IMR-90 (cell line): ENCODE measurements around the gene RGMB. TPM values are rescaled to one million over a fixed set of nuclear protein-coding genes. Genes with fewer than 3 reads are reported as not detected.

Experiments used
- ATAC-seq: fragments of 200-7000 bp; cut with Tn5 transposase; 2 replicates; pipeline ENCODE4 v1.9.1; 2020; ENCODE audit warnings: low read depth, mild to moderate bottlenecking, moderate library complexity
- BruUV-seq: library from RNA; stranded (reverse); fragments of 400-500 nt; replicated peaks from 2 replicates; lab custom pipeline; 2021; lab: Mats Ljungman, UMichigan
- CTCF ChIA-PET: fragments of 300-600 bp; formaldehyde crosslinking; extraction: SDS; loops from one replicate; lab custom pipeline; 2021; ENCODE audit warnings: antibody characterized with exemption; lab: Yijun Ruan, JAX
- POLR2A ChIA-PET: fragments of 300-600 bp; sonication (Branson Sonifier 250); formaldehyde crosslinking; loops from one replicate; lab custom pipeline; 2022; ENCODE audit warnings: antibody characterized with exemption; ENCODE audit not compliant: unreplicated experiment; lab: Charles Lee
- DNase-seq: peaks from one replicate; pipeline ENCODE4 v3.0.0; 2013
- H2AFZ ChIP-seq: replicated peaks from 2 replicates; pipeline ENCODE3; 2013; ENCODE audit warnings: low read length, mild to moderate bottlenecking; ENCODE audit not compliant: poor library complexity
- H2AK5ac ChIP-seq: 2 replicates; pipeline ENCODE4 v1.6.1; 2013; ENCODE audit warnings: low read depth, low read length, inconsistent platforms
- H2AK9ac ChIP-seq: replicated peaks from 2 replicates; pipeline ENCODE3; 2013; ENCODE audit warnings: mild to moderate bottlenecking, low read depth, low read length, moderate library complexity; ENCODE audit not compliant: poor library complexity
- H2BK120ac ChIP-seq: 2 replicates; pipeline ENCODE4 v1.6.1; 2013; ENCODE audit warnings: low read depth, low read length, inconsistent platforms
- H2BK15ac ChIP-seq: 3 replicates; pipeline ENCODE4 v1.6.1; 2013; ENCODE audit warnings: low read depth, low read length, inconsistent platforms
- H2BK20ac ChIP-seq: 2 replicates; pipeline ENCODE4 v1.6.1; 2013; ENCODE audit warnings: low read depth, mild to moderate bottlenecking, inconsistent platforms, low read length, moderate library complexity
- H2BK5ac ChIP-seq: 2 replicates; pipeline ENCODE4 v1.6.1; 2013; ENCODE audit warnings: mild to moderate bottlenecking, low read depth, low read length, inconsistent platforms; ENCODE audit not compliant: poor library complexity, severe bottlenecking
- H3K14ac ChIP-seq: replicated peaks from 2 replicates; pipeline ENCODE4 v1.6.1; 2013; ENCODE audit warnings: low read depth, low read length, inconsistent platforms
- H3K18ac ChIP-seq: 2 replicates; pipeline ENCODE4 v1.6.1; 2013; ENCODE audit warnings: low read depth, low read length, control low read depth
- H3K23ac ChIP-seq: 2 replicates; pipeline ENCODE4 v1.6.1; 2013; ENCODE audit warnings: low read depth, low read length, inconsistent platforms
- H3K27ac ChIP-seq: 2 replicates; pipeline ENCODE4 v1.5.1; 2013; ENCODE audit warnings: mild to moderate bottlenecking, control low read depth, low read length; ENCODE audit not compliant: insufficient read depth
- H3K27me3 ChIP-seq: 2 replicates; pipeline ENCODE4 v1.6.1; 2013; ENCODE audit warnings: low read length; ENCODE audit not compliant: control insufficient read depth, insufficient read depth
- H3K36me3 ChIP-seq: 2 replicates; pipeline ENCODE4 v1.6.1; 2013; ENCODE audit warnings: low read length, mixed read lengths; ENCODE audit not compliant: control insufficient read depth, insufficient read depth
- H3K4ac ChIP-seq: 2 replicates; pipeline ENCODE4 v1.6.1; 2013; ENCODE audit warnings: low read depth, low read length, inconsistent platforms
- H3K4me1 ChIP-seq: 2 replicates; pipeline ENCODE4 v1.6.1; 2013; ENCODE audit warnings: low read length, mixed read lengths; ENCODE audit not compliant: control insufficient read depth, insufficient read depth
- H3K4me2 ChIP-seq: 2 replicates; pipeline ENCODE4 v1.6.1; 2013; ENCODE audit warnings: low read depth, mild to moderate bottlenecking, control low read depth, low read length, moderate library complexity
- H3K4me3 ChIP-seq: 2 replicates; pipeline ENCODE4 v1.5.1; 2013; ENCODE audit warnings: low read depth, mild to moderate bottlenecking, control low read depth, low read length, moderate library complexity; ENCODE audit not compliant: insufficient read depth
- H3K56ac ChIP-seq: 2 replicates; pipeline ENCODE4 v1.6.1; 2013; ENCODE audit warnings: low read length, inconsistent platforms; ENCODE audit not compliant: insufficient read depth; ENCODE audit errors: extremely low read depth
- H3K79me1 ChIP-seq, 2 experiments: 2 replicates each; pipeline ENCODE4 v1.6.1; 2013; ENCODE audit warnings: low read length in 2 of 2, inconsistent platforms in 1 of 2, low read depth in 1 of 2
- H3K9ac ChIP-seq: 2 replicates; pipeline ENCODE4 v1.6.1; 2013; ENCODE audit warnings: low read depth, low read length, control low read depth
- H3K9me1 ChIP-seq: 2 replicates; pipeline ENCODE4 v1.6.1; 2013; ENCODE audit warnings: low read length, inconsistent platforms; ENCODE audit not compliant: insufficient read depth
- H3K9me3 ChIP-seq: 2 replicates; pipeline ENCODE4 v1.6.1; 2013; ENCODE audit warnings: low read length; ENCODE audit not compliant: control insufficient read depth, insufficient read depth
- H4K20me1 ChIP-seq: 2 replicates; pipeline ENCODE4 v1.6.1; 2013; ENCODE audit warnings: low read length, inconsistent platforms; ENCODE audit not compliant: insufficient read depth
- H4K5ac ChIP-seq: 2 replicates; pipeline ENCODE4 v1.6.1; 2013; ENCODE audit warnings: mild to moderate bottlenecking, low read depth, low read length, control low read depth
- H4K8ac ChIP-seq, 2 experiments: 2 replicates each; pipeline ENCODE4 v1.6.1; 2013; ENCODE audit warnings: low read depth in 2 of 2, low read length in 2 of 2, control low read depth in 1 of 2, inconsistent platforms in 1 of 2
- H4K91ac ChIP-seq: 2 replicates; pipeline ENCODE4 v1.6.1; 2013; ENCODE audit warnings: low read depth, low read length, inconsistent platforms; ENCODE audit not compliant: insufficient read depth
- CTCF ChIP-seq: conservative IDR thresholded peaks from 2 replicates; pipeline ENCODE4 v1.5.1; 2012; ENCODE audit warnings: mild to moderate bottlenecking, low read depth, low read length, improper control_type of control experiment
- RAD21 ChIP-seq: IDR thresholded peaks from 2 replicates; pipeline ENCODE4 v1.6.1; 2012; ENCODE audit warnings: low read length, improper control_type of control experiment
- SMC3 ChIP-seq: fragments of 150-350 bp; IDR thresholded peaks from 2 replicates; pipeline ENCODE4 v1.6.1; 2016; ENCODE audit warnings: low read depth, mild to moderate bottlenecking, antibody characterized with exemption, low read length, moderate library complexity
- USF2 ChIP-seq: fragments of 150-350 bp; IDR thresholded peaks from 2 replicates; pipeline ENCODE4 v1.6.1; 2017; ENCODE audit warnings: mild to moderate bottlenecking, antibody characterized with exemption, low read length, low read depth
- WGBS, 2 experiments: methylation state at CpG; one replicate each; pipeline versions ENCODE4 v1.1.5 to v1.1.7; 2013; ENCODE audit warnings: missing lambda C conversion rate in 2 of 2; ENCODE audit not compliant: insufficient read length in 1 of 2; ENCODE audit errors: extremely low coverage in 2 of 2; 5-methylcytosine and 5-hydroxymethylcytosine counted together
- dilution Hi-C: fragments of 300-500 bp; cut with HindIII; formaldehyde crosslinking; loops from one replicate; pipeline ENCODE4 v1.14.3; 2018; ENCODE audit warnings: low sequenced_read_pairs; ENCODE audit not compliant: unreplicated experiment
- in situ Hi-C: fragments of 300-500 bp; cut with MboI; formaldehyde crosslinking; loops from 3 replicates; pipeline ENCODE4 v1.14.3; 2019; ENCODE audit warnings: low sequenced_read_pairs, inconsistent platforms, mixed read lengths
- intact Hi-C: fragments of 100-400 bp; cut with micrococcal nuclease; formaldehyde crosslinking; loops from 2 replicates; pipeline ENCODE4 v1.10.0; 2022
- polyA plus RNA-seq, 3 experiments: library from polyadenylated mRNA; depleted of rRNA; stranded (reverse); fragments of >200 nt; gene quantifications; 2 replicates each; pipeline ENCODE4 v1.2.3, GENCODE V29; 2012; ENCODE audit warnings: low replicate concordance in 1 of 3
- total RNA-seq: library from RNA; depleted of rRNA; stranded (reverse); fragments of >200 nt; gene quantifications from 2 replicates; pipeline ENCODE4 v1.2.3, GENCODE V29; 2012

RGMB gene
- total and polyA plus RNA-seq, 2 of the 4 experiments (the other 2 are of a cell fraction): 74.4 to 129 TPM

GRCh38 chr5:98827161-98827560 is 53.7 kb downstream of the RGMB start:
- no peak overlapping the region for H4K91ac ChIP-seq
- H3K18ac ChIP-seq: no peak overlapping the region
- dilution Hi-C loops (no loop called here), in situ Hi-C loops (no loop called here), intact Hi-C loops (loop anchor here (1.0 to 10.0 kb wide), 8 partner anchors 56 to 1664 kb away; partner anchors contain the start of gene RIOK2)
- no peak overlapping the region for H4K5ac ChIP-seq
- H3K4me2 ChIP-seq: no peak overlapping the region
- peak; percentile 66 for ATAC-seq
- no peak overlapping the region for H2AK5ac ChIP-seq
- H3K36me3 ChIP-seq: no peaks in the 10 kb centered on the region
- H3K4ac ChIP-seq: no peak overlapping the region
- no peaks in the 10 kb centered on the region for H3K9me3 ChIP-seq
- H3K4me3 ChIP-seq: no peak overlapping the region
- H3K79me1 ChIP-seq: no peaks in the 10 kb centered on the region
- H3K27ac ChIP-seq: no peak overlapping the region
- H4K20me1 ChIP-seq: no peaks in the 10 kb centered on the region
- no peak overlapping the region for H2BK20ac ChIP-seq
- no peak overlapping the region for H2AFZ ChIP-seq
- H2BK120ac ChIP-seq: no peak overlapping the region
- BruUV-seq: no TSS peak
- no peaks in the 10 kb centered on the region for H3K4me1 ChIP-seq
- CTCF ChIA-PET: no interaction called here
- H3K56ac ChIP-seq: no peak overlapping the region
- H3K23ac ChIP-seq: no peak overlapping the region
- no peak for TF ChIP-seq USF2
- TF ChIP-seq SMC3: peak; percentile 73
- peak; percentile 67 for TF ChIP-seq CTCF
- peak; percentile 86 for TF ChIP-seq RAD21
- H4K8ac ChIP-seq: no peak overlapping the region
- no peak overlapping the region for H3K9ac ChIP-seq
- no peak overlapping the region for H2BK5ac ChIP-seq
- H3K9me1 ChIP-seq: no peaks in the 10 kb centered on the region
- WGBS, 2 experiments: no CpG with 5 or more reads among the region's 1 CpG
- no peak overlapping the region for H2BK15ac ChIP-seq
- no peak overlapping the region for H3K14ac ChIP-seq
- no peaks in the 10 kb centered on the region for H3K27me3 ChIP-seq
- H2AK9ac ChIP-seq: no peak overlapping the region
- POLR2A ChIA-PET: no interaction called here
- peak; percentile 62 for DNase-seq
